ENCODE data around the gene DROSHA.

Gene DROSHA

DNA sequence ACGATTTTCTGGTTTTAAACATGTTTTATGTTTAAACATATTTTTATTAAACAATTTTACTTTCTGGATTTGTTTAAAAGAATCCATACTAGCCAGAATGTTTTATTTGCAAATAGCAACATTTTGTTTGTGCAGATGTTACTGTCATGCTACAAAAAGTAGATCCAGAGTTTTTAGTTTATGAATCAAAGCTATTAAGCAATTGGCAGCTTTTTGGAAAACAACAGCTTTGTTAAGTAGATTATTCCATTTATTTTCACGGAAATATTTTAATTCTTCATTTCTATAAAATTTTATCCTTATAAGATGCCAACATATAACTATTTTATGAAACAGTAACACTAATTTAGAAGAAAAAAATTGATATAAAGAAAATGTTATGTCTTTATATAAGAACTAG, 60.9 kb downstream of the DROSHA start:
- Histone ChIP-seq H3K4me2 (ENCODE audit: low read length) (no peak overlapping the region), H3K36me3 (ENCODE audit: control insufficient read depth, low read length) (peaks cover 47% of the 10 kb centered on the region)

DNA sequence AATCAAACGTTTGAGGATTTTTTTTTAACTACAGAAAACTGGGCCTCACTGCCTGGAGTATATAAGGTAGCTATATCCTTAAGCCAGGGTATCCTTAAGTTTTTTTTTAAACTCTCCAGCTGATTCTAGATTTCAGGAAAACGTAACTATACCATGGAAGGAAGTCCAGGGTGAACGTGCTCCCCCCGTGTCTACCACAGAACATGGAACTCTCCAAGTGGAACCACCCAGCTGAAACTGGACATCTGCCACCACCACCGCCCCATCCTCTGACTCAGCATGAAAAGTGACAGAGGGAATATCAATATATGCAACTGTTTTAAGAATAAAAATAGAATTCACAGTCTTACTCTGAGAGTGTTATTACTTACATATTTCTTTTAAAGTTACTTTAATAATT, 61.3 kb downstream of the DROSHA start:
- H3K4me1 ChIP-seq (ENCODE audit: control insufficient read depth, low read length): no peaks in the 10 kb centered on the region
- H4K20me1 ChIP-seq (ENCODE audit: control insufficient read depth, insufficient read depth, low read depth, low read length): no peaks in the 10 kb centered on the region
- H3K4me2 ChIP-seq (ENCODE audit: low read length): no peak overlapping the region
- no peaks in the 10 kb centered on the region for H3K27me3 ChIP-seq (ENCODE audit: control insufficient read depth, low read length)
- H3K4me3 ChIP-seq (ENCODE audit: low read length): no peak overlapping the region
- H3K27ac ChIP-seq (ENCODE audit: low read depth, low read length): no peak overlapping the region
- no peak for TF ChIP-seq EZH2phosphoT487 (IDR thresholded peaks at IDR 0.05; ENCODE audit: borderline replicate concordance, low read length)
- TF ChIP-seq, protein P1, sequence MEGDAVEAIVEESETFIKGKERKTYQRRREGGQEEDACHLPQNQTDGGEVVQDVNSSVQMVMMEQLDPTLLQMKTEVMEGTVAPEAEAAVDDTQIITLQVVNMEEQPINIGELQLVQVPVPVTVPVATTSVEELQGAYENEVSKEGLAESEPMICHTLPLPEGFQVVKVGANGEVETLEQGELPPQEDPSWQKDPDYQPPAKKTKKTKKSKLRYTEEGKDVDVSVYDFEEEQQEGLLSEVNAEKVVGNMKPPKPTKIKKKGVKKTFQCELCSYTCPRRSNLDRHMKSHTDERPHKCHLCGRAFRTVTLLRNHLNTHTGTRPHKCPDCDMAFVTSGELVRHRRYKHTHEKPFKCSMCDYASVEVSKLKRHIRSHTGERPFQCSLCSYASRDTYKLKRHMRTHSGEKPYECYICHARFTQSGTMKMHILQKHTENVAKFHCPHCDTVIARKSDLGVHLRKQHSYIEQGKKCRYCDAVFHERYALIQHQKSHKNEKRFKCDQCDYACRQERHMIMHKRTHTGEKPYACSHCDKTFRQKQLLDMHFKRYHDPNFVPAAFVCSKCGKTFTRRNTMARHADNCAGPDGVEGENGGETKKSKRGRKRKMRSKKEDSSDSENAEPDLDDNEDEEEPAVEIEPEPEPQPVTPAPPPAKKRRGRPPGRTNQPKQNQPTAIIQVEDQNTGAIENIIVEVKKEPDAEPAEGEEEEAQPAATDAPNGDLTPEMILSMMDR (IDR thresholded peaks at IDR 0.05; ENCODE audit: low read depth, low read length, poor library complexity, severe bottlenecking): no peak
- H3K79me2 ChIP-seq (ENCODE audit: control insufficient read depth, low read length): no peaks in the 10 kb centered on the region
- no peaks in the 10 kb centered on the region for H3K9me2 ChIP-seq (replicated peaks; ENCODE audit: control insufficient read depth, low read length)
- no peaks in the 10 kb centered on the region for H3K9me3 ChIP-seq (ENCODE audit: control insufficient read depth, insufficient read depth, low read length)
- H3K36me3 ChIP-seq (ENCODE audit: control insufficient read depth, low read length): peaks cover 50% of the 10 kb centered on the region
- no peaks in the 10 kb centered on the region for H3F3A ChIP-seq (ENCODE audit: control insufficient read depth, insufficient read depth)

More for the DNA sequence above, 60.9 kb downstream of the DROSHA start:
- H3K9me3 ChIP-seq (ENCODE audit: control insufficient read depth, insufficient read depth, low read length): no peaks in the 10 kb centered on the region
- TF ChIP-seq EZH2phosphoT487 (IDR thresholded peaks at IDR 0.05; ENCODE audit: borderline replicate concordance, low read length): no peak
- TF ChIP-seq, protein P1 (IDR thresholded peaks at IDR 0.05; ENCODE audit: low read depth, low read length, poor library complexity, severe bottlenecking): no peak
- no peaks in the 10 kb centered on the region for H4K20me1 ChIP-seq (ENCODE audit: control insufficient read depth, insufficient read depth, low read depth, low read length)
- H3K27ac ChIP-seq (ENCODE audit: low read depth, low read length): no peak overlapping the region
- no peaks in the 10 kb centered on the region for H3K4me1 ChIP-seq (ENCODE audit: control insufficient read depth, low read length)
- no peak overlapping the region for H3K4me3 ChIP-seq (ENCODE audit: low read length)
- H3F3A ChIP-seq (ENCODE audit: control insufficient read depth, insufficient read depth): no peaks in the 10 kb centered on the region
- H3K27me3 ChIP-seq (ENCODE audit: control insufficient read depth, low read length): no peaks in the 10 kb centered on the region
- H3K9me2 ChIP-seq (replicated peaks; ENCODE audit: control insufficient read depth, low read length): no peaks in the 10 kb centered on the region
- no peaks in the 10 kb centered on the region for H3K79me2 ChIP-seq (ENCODE audit: control insufficient read depth, low read length)

DNA sequence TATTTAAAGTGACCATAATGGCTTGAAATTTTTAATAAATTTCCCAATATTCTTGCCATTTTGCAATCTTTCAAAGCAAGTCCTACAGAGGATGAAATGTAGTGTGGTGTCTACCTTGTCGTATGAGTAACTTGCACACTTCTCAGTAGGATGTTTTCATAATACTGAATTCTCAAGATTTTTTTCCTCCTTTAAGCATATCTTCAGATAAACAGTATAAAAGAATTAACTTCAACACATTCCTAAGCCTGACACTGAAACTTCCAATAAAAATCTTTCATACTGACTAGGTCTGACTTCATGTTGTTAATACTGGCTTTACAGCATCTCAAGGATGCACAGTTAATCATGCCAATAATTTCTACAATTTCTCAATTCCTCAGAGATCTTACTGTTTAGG, 62.0 kb downstream of the DROSHA start:
- H3K4me3 ChIP-seq (ENCODE audit: low read length): no peak overlapping the region
- H3K9me3 ChIP-seq (ENCODE audit: control insufficient read depth, insufficient read depth, low read length): no peaks in the 10 kb centered on the region
- H3K36me3 ChIP-seq (ENCODE audit: control insufficient read depth, low read length): peaks cover 57% of the 10 kb centered on the region

More for the DNA sequence above, 62.0 kb downstream of the DROSHA start:
- H4K20me1 ChIP-seq (ENCODE audit: control insufficient read depth, insufficient read depth, low read depth, low read length): no peaks in the 10 kb centered on the region
- H3K9me2 ChIP-seq (replicated peaks; ENCODE audit: control insufficient read depth, low read length): no peaks in the 10 kb centered on the region
- no peaks in the 10 kb centered on the region for H3K27me3 ChIP-seq (ENCODE audit: control insufficient read depth, low read length)
- no peaks in the 10 kb centered on the region for H3K4me1 ChIP-seq (ENCODE audit: control insufficient read depth, low read length)
- no peak overlapping the region for H3K27ac ChIP-seq (ENCODE audit: low read depth, low read length)
- TF ChIP-seq EZH2phosphoT487 (IDR thresholded peaks at IDR 0.05; ENCODE audit: borderline replicate concordance, low read length): no peak
- TF ChIP-seq, protein P1 (IDR thresholded peaks at IDR 0.05; ENCODE audit: low read depth, low read length, poor library complexity, severe bottlenecking): no peak
- no peak overlapping the region for H3K4me2 ChIP-seq (ENCODE audit: low read length)
- no peaks in the 10 kb centered on the region for H3F3A ChIP-seq (ENCODE audit: control insufficient read depth, insufficient read depth)
- no peaks in the 10 kb centered on the region for H3K79me2 ChIP-seq (ENCODE audit: control insufficient read depth, low read length)
